ENCODE results near the gene AMH. TPM values are rescaled to one million over a fixed set of nuclear protein-coding genes. Genes with fewer than 3 reads are reported as not detected.

AMH gene
- under 0.01 TPM in 1 of 2 replicates, not detected in the other for total RNA-seq (2012; rRNA removed)
- polyA plus RNA-seq (2012; rRNA removed) = 0.86 and 1.5 TPM in 2 replicates
- 0.06 and 0.22 TPM in 2 replicates for polyA plus RNA-seq (2012; cell fraction: cytosol; rRNA removed)
- 9.1 and 40.5 TPM in 2 replicates for polyA plus RNA-seq (2012; cell fraction: nucleus; rRNA removed; ENCODE audit: low replicate concordance)
- Bru-seq, nascent RNA = percentile 38 among the genes with signal in this experiment
- percentile 45 among the genes with signal in this experiment for BruChase-seq, experiment 1, labeled RNA remaining after a 6-hour chase
- percentile 30 among the genes with signal in this experiment for BruChase-seq, experiment 2, labeled RNA remaining after a 2-hour chase
- long read RNA-seq, partial matches to known transcripts = 2 of 4 reads
- long read RNA-seq, other reads (novel, unspliced or antisense) = 2 of 4 reads

DNA sequence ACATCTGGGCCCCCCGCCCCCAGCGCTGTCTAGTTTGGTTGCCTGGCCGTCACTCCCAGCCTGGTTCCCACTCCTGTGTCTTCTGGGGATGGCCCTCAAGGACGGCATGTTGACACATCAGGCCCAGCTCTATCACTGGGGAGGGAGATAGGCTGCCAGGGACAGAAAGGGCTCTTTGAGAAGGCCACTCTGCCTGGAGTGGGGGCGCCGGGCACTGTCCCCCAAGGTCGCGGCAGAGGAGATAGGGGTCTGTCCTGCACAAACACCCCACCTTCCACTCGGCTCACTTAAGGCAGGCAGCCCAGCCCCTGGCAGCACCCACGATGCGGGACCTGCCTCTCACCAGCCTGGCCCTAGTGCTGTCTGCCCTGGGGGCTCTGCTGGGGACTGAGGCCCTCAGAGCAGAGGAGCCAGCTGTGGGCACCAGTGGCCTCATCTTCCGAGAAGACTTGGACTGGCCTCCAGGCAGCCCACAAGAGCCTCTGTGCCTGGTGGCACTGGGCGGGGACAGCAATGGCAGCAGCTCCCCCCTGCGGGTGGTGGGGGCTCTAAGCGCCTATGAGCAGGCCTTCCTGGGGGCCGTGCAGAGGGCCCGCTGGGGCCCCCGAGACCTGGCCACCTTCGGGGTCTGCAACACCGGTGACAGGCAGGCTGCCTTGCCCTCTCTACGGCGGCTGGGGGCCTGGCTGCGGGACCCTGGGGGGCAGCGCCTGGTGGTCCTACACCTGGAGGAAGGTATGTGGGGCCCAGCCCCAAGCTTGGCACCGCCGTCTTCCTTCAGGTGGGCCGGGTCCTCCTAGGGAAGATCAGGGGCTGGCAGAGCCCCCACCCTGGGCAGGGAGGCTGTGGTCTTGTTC lies at the start of gene AMH:
AMH (plus strand) TSS at position 314 of the 857 bp plus-strand sequence; CDS start at position 324, 10 bp downstream.
- dilution Hi-C loops (cut with HindIII; ENCODE audit: low sequenced_read_pairs, unreplicated experiment) = no loop called here
- no peak within 1 kb of the TSS for H3K14ac ChIP-seq (replicated peaks; ENCODE audit: low read depth, low read length)
- WGBS, 2 experiments (ENCODE audit: extremely low coverage in 2 of 2, insufficient read length in 1 of 2) = 75% methylated on average over 17 of the region's 27 CpGs; no CpG with 5 or more reads in 1 of the 2 experiments
- no TSS peak for BruUV-seq (replicated peaks)
- H3K9me3 ChIP-seq (ENCODE audit: control insufficient read depth, insufficient read depth, low read length) = no peaks in the 10 kb centered on the region
- no peak within 1 kb of the TSS for H3K56ac ChIP-seq (ENCODE audit: extremely low read depth, insufficient read depth, low read length)
- H3K4me3 ChIP-seq (ENCODE audit: insufficient read depth, low read depth, low read length) = no peak within 1 kb of the TSS
- in situ Hi-C loops (cut with MboI; ENCODE audit: low sequenced_read_pairs) = no loop called here
- no peak within 1 kb of the TSS for H2AK5ac ChIP-seq (ENCODE audit: low read depth, low read length)
- peaks cover 43% of the 10 kb centered on the region for H3K36me3 ChIP-seq (ENCODE audit: control insufficient read depth, insufficient read depth, low read length)
- intact Hi-C loops (cut with micrococcal nuclease) = no loop called here
- no peaks in the 10 kb centered on the region for H3K9me1 ChIP-seq (ENCODE audit: insufficient read depth, low read length)
- H3K9ac ChIP-seq (ENCODE audit: low read depth, low read length) = no peak within 1 kb of the TSS
- H3K4me2 ChIP-seq (ENCODE audit: low read depth, low read length) = no peak within 1 kb of the TSS
- ATAC-seq (ENCODE audit: low read depth) (no peak; the same call in 1 of the 2 replicates), DNase-seq (no peak)
- H2BK20ac ChIP-seq (ENCODE audit: low read depth, low read length) = no peak within 1 kb of the TSS
- H2AK9ac ChIP-seq (replicated peaks; ENCODE audit: low read depth, low read length, poor library complexity) = peak within 1 kb of the TSS; percentile 42
- no peak within 1 kb of the TSS for H4K8ac ChIP-seq (ENCODE audit: low read depth in 2 of 2, low read length in 2 of 2)
- H2BK5ac ChIP-seq (ENCODE audit: low read depth, low read length, poor library complexity, severe bottlenecking) = no peak within 1 kb of the TSS
- H2AFZ ChIP-seq (replicated peaks; ENCODE audit: low read length, poor library complexity) = no peak within 1 kb of the TSS
- H2BK15ac ChIP-seq (ENCODE audit: low read depth, low read length) = no peak within 1 kb of the TSS
- peaks cover 36% of the 10 kb centered on the region for H3K27me3 ChIP-seq (ENCODE audit: control insufficient read depth, insufficient read depth, low read length)
- peaks cover 4% of the 10 kb centered on the region; the same call in 1 of the 2 replicates for H3K4me1 ChIP-seq (ENCODE audit: control insufficient read depth, insufficient read depth, low read length)
- no peak within 1 kb of the TSS for H3K23ac ChIP-seq (ENCODE audit: low read depth, low read length)
- no peak within 1 kb of the TSS for H3K27ac ChIP-seq (ENCODE audit: insufficient read depth, low read length)
- peaks cover 0 to 16% of the 10 kb centered on the region in 2 experiments; a peak in 1 of 4 replicates for H3K79me1 ChIP-seq (ENCODE audit: low read depth in 1 of 2, low read length in 2 of 2)
- H3K4ac ChIP-seq (ENCODE audit: low read depth, low read length) = no peak within 1 kb of the TSS
- H3K18ac ChIP-seq (ENCODE audit: low read depth, low read length) = no peak within 1 kb of the TSS
- H4K91ac ChIP-seq (ENCODE audit: insufficient read depth, low read depth, low read length) = no peak within 1 kb of the TSS
- ChIA-PET CTCF (no interaction called here), POLR2A (ENCODE audit: unreplicated experiment) (no interaction called here)
- H4K20me1 ChIP-seq (ENCODE audit: insufficient read depth, low read length) = peaks cover 51% of the 10 kb centered on the region
- no peak within 1 kb of the TSS for H2BK120ac ChIP-seq (ENCODE audit: low read depth, low read length)
- H4K5ac ChIP-seq (ENCODE audit: low read depth, low read length) = no peak within 1 kb of the TSS
- TF ChIP-seq MXI1 (IDR thresholded peaks at IDR 0.05; ENCODE audit: borderline replicate concordance, low read depth, low read length) (no peak), FOS (IDR thresholded peaks at IDR 0.05; ENCODE audit: low read depth, low read length) (no peak), SMC3 (IDR thresholded peaks at IDR 0.05; ENCODE audit: low read depth, low read length) (no peak), NFE2L2 (IDR thresholded peaks at IDR 0.05; ENCODE audit: low read depth, low read length) (no peak), USF2 (IDR thresholded peaks at IDR 0.05; ENCODE audit: low read depth, low read length) (no peak), MAZ (IDR thresholded peaks at IDR 0.05; ENCODE audit: borderline replicate concordance, low read depth, low read length) (no peak), POLR2A (IDR thresholded peaks at IDR 0.05; ENCODE audit: low read depth, low read length) (no peak), BHLHE40 (IDR thresholded peaks at IDR 0.05; ENCODE audit: low read depth, low read length) (no peak), CTCF (conservative IDR thresholded peaks at IDR 0.05; ENCODE audit: low read depth, low read length) (no peak), CEBPB (IDR thresholded peaks at IDR 0.05; ENCODE audit: low read depth, low read length) (no peak), RAD21 (IDR thresholded peaks at IDR 0.05; ENCODE audit: low read length) (no peak), RFX5 (IDR thresholded peaks at IDR 0.05; ENCODE audit: low read depth, low read length) (no peak), MAFK (IDR thresholded peaks at IDR 0.05; ENCODE audit: low read depth, low read length) (no peak), RCOR1 (IDR thresholded peaks at IDR 0.05; ENCODE audit: insufficient replicate concordance, low read length) (no peak), CHD1 (IDR thresholded peaks at IDR 0.05; ENCODE audit: low read depth, low read length) (no peak)

All from IMR-90 (cell line).